ENCODE data around the gene ABCC1.

Gene ABCC1

GRCh38 chr16:16137110-16137509 lies 187.7 kb downstream of the ABCC1 start:
- no peak for TF ChIP-seq CTCF (conservative IDR thresholded peaks at IDR 0.05; ENCODE audit: low read length)
- peak; percentile 10 for DNase-seq (ENCODE audit: low read depth)
- H3K4me3 ChIP-seq (ENCODE audit: low read length): no peak overlapping the region

DNA sequence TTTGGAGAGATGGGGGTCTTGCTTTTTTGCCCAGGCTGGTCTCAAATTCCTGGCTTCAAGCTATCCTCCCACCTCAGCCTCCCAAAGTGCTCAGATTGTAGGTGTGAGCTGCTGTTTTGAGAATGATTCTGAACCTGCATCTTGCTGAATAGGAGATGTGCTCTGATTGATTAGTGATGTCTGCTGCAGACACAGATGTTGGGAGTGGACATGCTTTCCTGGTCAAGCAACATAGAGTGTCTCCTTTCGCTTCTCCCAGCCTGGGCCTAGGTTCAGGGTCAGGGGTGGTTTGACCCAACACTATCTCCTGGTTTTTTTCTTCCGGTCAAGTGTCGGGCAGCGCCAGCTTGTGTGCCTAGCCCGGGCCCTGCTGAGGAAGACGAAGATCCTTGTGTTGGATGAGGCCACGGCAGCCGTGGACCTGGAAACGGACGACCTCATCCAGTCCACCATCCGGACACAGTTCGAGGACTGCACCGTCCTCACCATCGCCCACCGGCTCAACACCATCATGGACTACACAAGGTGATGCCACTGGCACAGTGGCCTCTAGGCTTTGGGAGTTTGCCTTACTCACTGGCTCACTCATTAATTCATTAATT lies 188.7 kb downstream of the ABCC1 start:
- DNase-seq (ENCODE audit: low read depth): no peak
- TF ChIP-seq CTCF (conservative IDR thresholded peaks at IDR 0.05; ENCODE audit: low read length): no peak
- H3K4me3 ChIP-seq (ENCODE audit: low read length): no peak overlapping the region

DNA sequence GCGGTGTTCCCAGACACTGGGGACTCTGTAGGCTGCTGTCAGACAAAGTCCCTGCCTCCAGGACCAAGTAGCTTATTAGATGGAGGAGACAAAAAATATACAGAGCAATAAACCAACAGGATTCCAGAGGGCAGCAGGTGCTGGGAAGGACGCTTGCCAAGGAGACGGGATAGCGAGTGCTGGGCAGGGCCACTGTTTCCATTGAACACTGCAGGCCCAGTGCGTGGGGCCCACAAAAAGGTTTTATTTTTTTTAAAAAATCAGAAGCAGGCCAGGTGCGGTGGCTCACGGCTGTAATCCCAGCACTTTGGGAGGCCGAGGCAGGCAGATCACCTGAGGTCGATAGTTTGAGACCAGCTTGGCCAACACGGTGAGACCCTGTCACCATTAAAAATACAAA lies 189.6 kb downstream of the ABCC1 start:
- H3K4me3 ChIP-seq (ENCODE audit: low read length): no peak overlapping the region
- no peak for TF ChIP-seq CTCF (conservative IDR thresholded peaks at IDR 0.05; ENCODE audit: low read length)
- no peak for DNase-seq (ENCODE audit: low read depth)

GRCh38 chr16:16139806-16140205 lies 190.4 kb downstream of the ABCC1 start:
- no peak for DNase-seq (ENCODE audit: low read depth)
- H3K4me3 ChIP-seq (ENCODE audit: low read length): no peak overlapping the region
- TF ChIP-seq CTCF (conservative IDR thresholded peaks at IDR 0.05; ENCODE audit: low read length): no peak

DNA sequence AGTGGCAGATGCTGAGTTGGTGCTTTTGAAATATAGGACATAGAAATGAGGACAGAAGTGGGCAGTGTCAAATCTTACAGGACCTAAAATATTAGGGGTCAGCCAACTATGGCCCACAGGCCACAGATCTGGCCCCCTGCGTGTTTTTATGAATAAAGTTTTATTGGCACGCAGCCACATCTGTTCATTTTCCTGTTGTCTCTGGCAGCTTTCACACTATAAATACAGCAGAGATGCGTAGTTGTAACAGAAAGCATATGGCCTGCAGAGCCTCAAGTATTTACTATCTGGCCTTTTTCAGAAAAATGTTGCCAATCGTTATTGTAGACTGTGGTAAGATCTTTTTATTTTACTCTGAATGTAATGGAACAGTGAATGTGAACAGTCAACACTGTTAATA lies 191.1 kb downstream of the ABCC1 start:
- DNase-seq (ENCODE audit: low read depth): no peak
- no peak overlapping the region for H3K4me3 ChIP-seq (ENCODE audit: low read length)
- TF ChIP-seq CTCF (conservative IDR thresholded peaks at IDR 0.05; ENCODE audit: low read length): no peak

DNA sequence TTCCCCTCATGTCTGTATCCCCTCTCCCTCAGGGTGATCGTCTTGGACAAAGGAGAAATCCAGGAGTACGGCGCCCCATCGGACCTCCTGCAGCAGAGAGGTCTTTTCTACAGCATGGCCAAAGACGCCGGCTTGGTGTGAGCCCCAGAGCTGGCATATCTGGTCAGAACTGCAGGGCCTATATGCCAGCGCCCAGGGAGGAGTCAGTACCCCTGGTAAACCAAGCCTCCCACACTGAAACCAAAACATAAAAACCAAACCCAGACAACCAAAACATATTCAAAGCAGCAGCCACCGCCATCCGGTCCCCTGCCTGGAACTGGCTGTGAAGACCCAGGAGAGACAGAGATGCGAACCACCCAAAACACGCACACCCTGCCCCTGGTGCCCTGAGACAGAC lies 191.7 kb downstream of the ABCC1 start:
- no peak for DNase-seq (ENCODE audit: low read depth)

More for the DNA sequence above, 191.7 kb downstream of the ABCC1 start:
- no peak overlapping the region for H3K4me3 ChIP-seq (ENCODE audit: low read length)
- TF ChIP-seq CTCF (conservative IDR thresholded peaks at IDR 0.05; ENCODE audit: low read length): no peak

All from AG10803 (cell line).